GM12864 (cell line): ENCODE results near the gene TMEM191C.
"Not testable (repeated sequence)": the region's sequence is repeated elsewhere in the genome, so short reads cannot be mapped to it uniquely, and the experiment has no call there.

Experiments used
- DNase-seq: peaks from one replicate; pipeline ENCODE4 v3.0.0-alpha.2; 2011; ENCODE audit warnings: low read depth
- H3K4me3 ChIP-seq: 2 replicates; pipeline ENCODE4 v1.5.1; 2011; ENCODE audit warnings: mild to moderate bottlenecking, low read depth, low read length, control low read depth
- CTCF ChIP-seq: IDR thresholded peaks from 2 replicates; pipeline ENCODE4 v1.5.1; 2011; ENCODE audit warnings: low read depth, mild to moderate bottlenecking, moderate library complexity, low read length, control low read depth, inconsistent platforms; ENCODE audit errors: missing control alignments

The TMEM191C gene

GRCh38 chr22:21451545-21452520 lies 15.4 kb upstream of the TMEM191C start:
- no peak for TF ChIP-seq CTCF
- H3K4me3 ChIP-seq = no peak overlapping the region
- no peak for DNase-seq

GRCh38 chr22:21452666-21453065 lies 14.5 kb upstream of the TMEM191C start:
- DNase-seq = not testable (repeated sequence)

GRCh38 chr22:21454998-21455333 lies 12.2 kb upstream of the TMEM191C start:
- H3K4me3 ChIP-seq, DNase-seq: not testable (repeated sequence)

More at GRCh38 chr22:21452666-21453065, 14.5 kb upstream of the TMEM191C start:
- not testable (repeated sequence) for H3K4me3 ChIP-seq

- DNase-seq = no peak
- H3K4me3 ChIP-seq = no peak overlapping the region
- TF ChIP-seq CTCF = no peak
Observed at GRCh38 chr22:21455334-21456089, 11.7 kb upstream of the TMEM191C start.

GRCh38 chr22:21457023-21457787 lies 10.0 kb upstream of the TMEM191C start:
- no peak overlapping the region for H3K4me3 ChIP-seq
- no peak for TF ChIP-seq CTCF
- DNase-seq = no peak

GRCh38 chr22:21462672-21463071 lies 4.5 kb upstream of the TMEM191C start:
- not testable (repeated sequence) for DNase-seq, H3K4me3 ChIP-seq

- H3K4me3 ChIP-seq = peak overlapping the region; percentile 26
- DNase-seq = peak; percentile 70
Observed at GRCh38 chr22:21468194-21469096, 1.3 kb downstream of the TMEM191C start.

GRCh38 chr22:21469097-21469994 lies 2.2 kb downstream of the TMEM191C start:
- not testable (repeated sequence) for DNase-seq, H3K4me3 ChIP-seq

GRCh38 chr22:21472984-21473383 lies 5.8 kb downstream of the TMEM191C start:
- DNase-seq, H3K4me3 ChIP-seq: not testable (repeated sequence)

- not testable (repeated sequence) for H3K4me3 ChIP-seq, DNase-seq
Observed at GRCh38 chr22:21473664-21474063, 6.5 kb downstream of the TMEM191C start.

- not testable (repeated sequence) for DNase-seq, H3K4me3 ChIP-seq
Observed at GRCh38 chr22:21484039-21484438, 16.9 kb downstream of the TMEM191C start.

- DNase-seq, H3K4me3 ChIP-seq: not testable (repeated sequence)
Observed at GRCh38 chr22:21487723-21488122, 20.5 kb downstream of the TMEM191C start.
